GM18511 (cell line): ENCODE measurements around the gene C5orf47.

Experiments used
- ATAC-seq: cut with Tn5 transposase; IDR thresholded peaks from one replicate; pipeline ENCODE4 v1.9.1; 2021; ENCODE audit warnings: mild to moderate bottlenecking, moderate library complexity; ENCODE audit not compliant: unreplicated experiment

Gene C5orf47

GRCh38 chr5:174022384-174023095 lies 33.6 kb downstream of the C5orf47 start:
- no peak for ATAC-seq

- ATAC-seq = no peak
Observed at GRCh38 chr5:174030286-174030685, 41.3 kb downstream of the C5orf47 start.

DNA sequence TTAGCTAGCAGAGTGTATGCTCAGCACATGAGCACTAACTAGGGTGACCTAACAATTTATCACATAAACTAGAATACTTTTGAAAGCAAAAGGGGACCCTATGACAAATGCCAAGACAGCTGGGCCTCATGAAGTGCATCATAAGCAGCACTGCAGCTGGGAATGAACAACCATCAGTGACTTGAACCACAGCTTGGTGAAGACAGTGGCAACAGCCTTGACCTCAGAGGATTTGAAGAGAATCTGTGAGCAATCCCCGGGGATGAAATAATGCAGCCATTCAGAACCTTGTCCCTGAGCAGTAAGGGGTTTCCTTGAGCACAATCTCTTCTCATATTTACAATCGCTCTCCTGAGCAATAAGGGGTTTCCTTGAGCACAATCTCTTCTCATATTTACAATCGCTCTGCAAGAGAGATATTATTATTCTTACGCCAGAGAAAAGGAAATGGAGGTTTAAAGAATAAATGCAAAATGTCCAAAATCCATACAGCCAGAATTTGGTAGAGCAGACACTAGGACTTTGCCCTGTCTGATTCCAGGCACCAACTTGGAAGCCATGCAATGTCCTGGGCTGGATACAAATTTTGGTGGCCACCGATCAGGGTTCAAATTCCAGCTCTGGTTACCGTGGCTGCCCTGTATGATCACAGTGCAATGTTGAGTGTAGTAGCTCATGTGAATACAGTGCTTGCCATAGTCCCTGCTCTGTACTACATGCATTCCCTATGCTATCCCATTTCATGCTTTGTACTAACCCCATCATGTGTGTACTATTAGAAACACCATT lies 55.7 kb downstream of the C5orf47 start:
- ATAC-seq = no peak

GRCh38 chr5:174045470-174046025 lies 56.6 kb downstream of the C5orf47 start, which contains the start of gene NSG2:
NSG2 (plus strand) TSS chr5:174045706; CDS start chr5:174046756, 1,050 bp downstream.
- peak; percentile 97 for ATAC-seq

GRCh38 chr5:174046558-174046957 lies 57.6 kb downstream of the C5orf47 start:
- ATAC-seq = no peak

DNA sequence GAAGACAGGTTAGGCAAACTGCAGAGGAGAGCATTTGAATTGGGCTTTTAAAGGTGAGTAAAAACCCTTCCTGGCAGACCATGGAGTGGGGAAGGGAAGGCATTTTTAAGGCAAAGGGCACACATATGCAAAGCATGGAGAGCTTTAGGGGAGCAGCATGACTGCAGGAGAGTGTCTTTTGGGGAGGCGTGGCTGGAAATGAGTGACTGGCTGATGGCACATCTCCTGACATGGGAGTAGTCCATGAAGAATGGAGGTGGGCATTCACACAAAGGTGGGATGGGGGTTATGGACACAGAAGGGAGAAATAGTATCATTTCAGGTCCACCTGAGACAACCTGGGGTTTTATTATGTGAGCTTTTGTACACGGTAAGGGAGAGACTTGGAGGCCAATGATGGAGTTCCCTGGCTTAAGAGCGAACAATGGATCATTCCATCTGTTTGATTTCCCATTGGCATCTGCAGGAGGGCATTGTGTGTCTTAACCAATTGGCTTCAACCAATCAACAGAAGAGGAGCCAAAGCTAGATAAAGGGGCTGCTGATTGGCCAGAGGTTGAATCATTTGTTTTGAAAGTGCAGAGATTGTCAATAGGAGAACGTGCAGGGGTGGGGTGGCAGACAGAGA lies 58.6 kb downstream of the C5orf47 start:
- no peak for ATAC-seq

- ATAC-seq = no peak
Observed at GRCh38 chr5:174052636-174053035, 63.7 kb downstream of the C5orf47 start.

DNA sequence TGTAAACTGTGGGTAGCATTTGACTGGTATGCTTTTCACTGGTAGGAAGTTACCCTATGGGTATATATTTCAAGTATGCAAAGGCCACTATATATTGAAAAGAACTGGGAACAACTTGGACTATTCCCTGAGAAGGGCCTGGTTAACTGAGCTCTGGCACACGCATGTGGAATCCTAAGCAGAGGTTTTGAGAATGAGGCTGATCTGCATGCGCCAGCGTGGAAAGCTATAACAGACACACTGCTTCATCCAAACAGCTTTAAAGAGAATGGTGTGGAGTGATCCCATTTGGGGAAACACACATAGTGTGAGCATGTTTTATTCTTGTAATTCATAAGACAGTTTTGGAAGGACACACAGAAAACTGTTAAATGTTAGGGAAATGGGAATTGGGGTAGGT lies 64.9 kb downstream of the C5orf47 start:
- no peak for ATAC-seq
